Upper lobe of left lung (tissue), 6 donors: ENCODE results near the gene PCDH1. TPM values are rescaled to one million over a fixed set of nuclear protein-coding genes. Genes with fewer than 3 reads are reported as not detected.

Source experiments
- ATAC-seq, 2 donors: fragments of 200-7000 bp; cut with Tn5 transposase; one replicate each; pipeline ENCODE4 v1.9.1; 2022; ENCODE audit warnings: mild to moderate bottlenecking in 2 of 2, moderate library complexity in 2 of 2; ENCODE audit not compliant: low FRiP score in 2 of 2
- DNase-seq, 2 donors: peaks; one replicate each; pipeline ENCODE4 v3.0.0-alpha.2; 2019 to 2020
- H3K27ac ChIP-seq, 4 donors: fragments of 200-600 bp; sonication (generic); one replicate each; pipeline ENCODE4 v1.5.1; 2016 to 2019
- H3K27me3 ChIP-seq, 4 donors: fragments of 200-600 bp; sonication (generic); one replicate each; pipeline ENCODE4 v1.5.1; 2017 to 2019
- H3K36me3 ChIP-seq, 4 donors: fragments of 200-600 bp; sonication (generic); one replicate each; pipeline ENCODE4 v1.5.1; 2016 to 2019
- H3K4me1 ChIP-seq, 4 donors: fragments of 200-600 bp; sonication (generic); one replicate each; pipeline ENCODE4 v1.5.1; 2018 to 2019
- H3K4me3 ChIP-seq, 4 donors: fragments of 200-600 bp; sonication (generic); one replicate each; pipeline ENCODE4 v1.5.1; 2017 to 2019; ENCODE audit warnings: mild to moderate bottlenecking in 2 of 4, moderate library complexity in 1 of 4
- H3K9me3 ChIP-seq, 4 donors: fragments of 200-600 bp; sonication (generic); one replicate each; pipeline ENCODE4 v1.5.1; 2018 to 2019
- EP300 ChIP-seq, 4 donors: sonication (generic); formaldehyde crosslinking; IDR thresholded peaks; one replicate each; pipeline ENCODE4 v1.5.1; 2017; ENCODE audit warnings: antibody characterized with exemption in 4 of 4, control low read depth in 2 of 4
- POLR2A ChIP-seq, 4 donors: fragments of 450-650 bp; IDR thresholded peaks; one replicate each; pipeline ENCODE4 v1.5.1; 2016 to 2017; ENCODE audit warnings: antibody characterized with exemption in 4 of 4, mild to moderate bottlenecking in 2 of 4
- POLR2AphosphoS5 ChIP-seq, 2 donors: sonication (generic); formaldehyde crosslinking; IDR thresholded peaks; one replicate each; pipeline ENCODE4 v1.5.1; 2017; ENCODE audit warnings: antibody characterized with exemption in 2 of 2
- WGBS, 2 donors: methylation state at CpG; one replicate each; pipeline ENCODE4 v1.1.5; 2017 to 2018; 5-methylcytosine and 5-hydroxymethylcytosine counted together
- total RNA-seq, 6 donors: library from RNA; depleted of rRNA in 4 of 6; stranded (reverse); fragments of >200 nt in 4 of 6; gene quantifications; one replicate each; pipeline versions ENCODE4 v1.1.0 to v1.2.1, GENCODE V29; 2016 to 2021
- TF ChIP-seq, protein P1 (sequence below), 6 experiments: fragments of 450-650 bp in 4 of 6; fragments of 200-600 bp in 2 of 6; sonication (generic) in 2 of 6; IDR thresholded peaks; one replicate each; pipeline ENCODE4 v1.5.1; 2016 to 2019; ENCODE audit warnings: antibody characterized with exemption in 6 of 6
- donor health status: DM: no; HTN: no; CAD: no; lungs with moderate emphysema.
- donor health status: DM: no; HTN: yes; CAD: no; lungs with severe emphysema.

The PCDH1 gene
- total RNA-seq, 6 donors from 2014 or later = 41.3 to 133 (median 81.6) TPM

DNA sequence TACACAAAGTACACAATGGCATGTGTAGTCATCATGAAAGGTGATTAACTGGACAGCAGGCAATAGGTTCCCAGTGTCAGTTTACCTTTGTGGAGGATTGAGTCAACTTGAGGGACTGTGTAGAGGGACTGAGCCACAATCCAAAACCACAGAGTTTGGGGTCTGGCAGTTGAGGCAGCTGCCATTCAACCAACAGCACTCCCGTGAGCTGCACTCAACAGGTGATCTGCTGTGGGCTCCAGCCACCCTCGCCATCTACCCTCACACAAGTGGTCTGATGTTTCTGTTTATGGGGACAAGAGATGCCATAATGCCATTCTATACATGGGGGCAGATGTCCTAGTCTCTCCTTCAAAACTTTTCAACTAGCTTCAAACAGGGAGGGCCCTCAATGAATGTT lies 42.6 kb upstream of the PCDH1 start:
- no peaks in the 10 kb centered on the region for H3K27me3 ChIP-seq
- H3K27ac ChIP-seq = no peak overlapping the region
- DNase-seq = no peak
- no peaks in the 10 kb centered on the region for H3K9me3 ChIP-seq
- TF ChIP-seq POLR2AphosphoS5 (IDR thresholded peaks at IDR 0.05) = no peak
- peaks cover 11 to 22% (median 18%) of the 10 kb centered on the region in 4 donors for H3K4me1 ChIP-seq
- H3K36me3 ChIP-seq = peaks cover 0 to 12% (median 9%) of the 10 kb centered on the region in 4 donors
- WGBS, 2 donors = 94 to 95% methylated on average over 2 of the region's 2 CpGs
- no peak overlapping the region for H3K4me3 ChIP-seq
- no peak for ATAC-seq

DNA sequence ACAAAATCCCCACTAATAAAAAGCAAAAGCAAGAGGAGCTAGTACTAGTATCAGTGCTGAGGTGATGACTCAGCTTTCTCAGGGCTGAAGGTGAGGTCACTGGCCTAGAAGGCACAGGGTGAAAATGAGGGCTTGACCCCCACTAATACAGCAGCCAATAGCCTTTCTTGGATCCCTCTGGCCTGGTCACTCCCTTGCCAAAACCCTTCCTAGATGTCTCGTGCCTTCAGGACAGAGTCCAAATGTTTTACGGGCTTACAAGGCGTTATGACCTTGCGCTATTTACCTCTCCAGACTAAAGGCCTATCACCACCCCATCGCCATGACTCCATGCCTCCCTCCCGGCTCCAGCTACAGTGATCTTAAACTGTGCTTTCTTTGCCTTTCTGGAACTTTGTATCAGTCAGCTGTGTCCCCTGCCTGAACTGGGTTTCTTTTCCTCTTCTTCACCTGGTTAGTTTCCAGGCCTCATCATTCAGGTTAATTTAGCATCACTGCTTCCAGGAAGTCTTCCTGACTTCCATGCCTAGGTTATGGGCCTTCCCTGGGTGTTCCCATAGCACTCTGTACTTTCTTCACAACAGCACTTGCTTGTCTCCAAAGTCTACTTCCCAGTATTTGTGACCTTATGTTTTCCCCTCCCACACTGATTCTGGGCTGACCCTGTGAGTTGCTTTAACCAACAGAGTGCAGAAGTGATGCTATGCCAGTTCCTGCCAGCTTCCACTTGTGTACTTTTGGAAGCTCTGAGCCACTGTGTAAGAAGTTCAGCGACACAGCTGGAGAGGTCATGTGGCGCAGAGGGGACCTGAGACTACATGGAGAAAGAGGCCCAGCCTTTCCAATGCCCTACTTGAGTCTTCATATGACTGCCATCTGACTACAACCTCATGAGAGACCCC lies 41.3 kb upstream of the PCDH1 start:
- H3K27ac ChIP-seq = no peak overlapping the region
- whole genome bisulfite sequencing, 2 donors = 93 to 94% methylated on average over 8 of the region's 8 CpGs
- H3K36me3 ChIP-seq = no peaks in the 10 kb centered on the region
- no peak for DNase-seq
- H3K4me1 ChIP-seq = peaks cover 6 to 14% (median 11%) of the 10 kb centered on the region in 4 donors
- TF ChIP-seq POLR2AphosphoS5 (IDR thresholded peaks at IDR 0.05) = no peak
- TF ChIP-seq, protein P1, sequence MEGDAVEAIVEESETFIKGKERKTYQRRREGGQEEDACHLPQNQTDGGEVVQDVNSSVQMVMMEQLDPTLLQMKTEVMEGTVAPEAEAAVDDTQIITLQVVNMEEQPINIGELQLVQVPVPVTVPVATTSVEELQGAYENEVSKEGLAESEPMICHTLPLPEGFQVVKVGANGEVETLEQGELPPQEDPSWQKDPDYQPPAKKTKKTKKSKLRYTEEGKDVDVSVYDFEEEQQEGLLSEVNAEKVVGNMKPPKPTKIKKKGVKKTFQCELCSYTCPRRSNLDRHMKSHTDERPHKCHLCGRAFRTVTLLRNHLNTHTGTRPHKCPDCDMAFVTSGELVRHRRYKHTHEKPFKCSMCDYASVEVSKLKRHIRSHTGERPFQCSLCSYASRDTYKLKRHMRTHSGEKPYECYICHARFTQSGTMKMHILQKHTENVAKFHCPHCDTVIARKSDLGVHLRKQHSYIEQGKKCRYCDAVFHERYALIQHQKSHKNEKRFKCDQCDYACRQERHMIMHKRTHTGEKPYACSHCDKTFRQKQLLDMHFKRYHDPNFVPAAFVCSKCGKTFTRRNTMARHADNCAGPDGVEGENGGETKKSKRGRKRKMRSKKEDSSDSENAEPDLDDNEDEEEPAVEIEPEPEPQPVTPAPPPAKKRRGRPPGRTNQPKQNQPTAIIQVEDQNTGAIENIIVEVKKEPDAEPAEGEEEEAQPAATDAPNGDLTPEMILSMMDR (IDR thresholded peaks at IDR 0.05) = no peak
- no peak for TF ChIP-seq EP300 (IDR thresholded peaks at IDR 0.05)
- TF ChIP-seq POLR2A (IDR thresholded peaks at IDR 0.05) = no peak
- no peak overlapping the region for H3K4me3 ChIP-seq
- no peak for ATAC-seq
- H3K9me3 ChIP-seq = no peaks in the 10 kb centered on the region
- no peaks in the 10 kb centered on the region for H3K27me3 ChIP-seq

DNA sequence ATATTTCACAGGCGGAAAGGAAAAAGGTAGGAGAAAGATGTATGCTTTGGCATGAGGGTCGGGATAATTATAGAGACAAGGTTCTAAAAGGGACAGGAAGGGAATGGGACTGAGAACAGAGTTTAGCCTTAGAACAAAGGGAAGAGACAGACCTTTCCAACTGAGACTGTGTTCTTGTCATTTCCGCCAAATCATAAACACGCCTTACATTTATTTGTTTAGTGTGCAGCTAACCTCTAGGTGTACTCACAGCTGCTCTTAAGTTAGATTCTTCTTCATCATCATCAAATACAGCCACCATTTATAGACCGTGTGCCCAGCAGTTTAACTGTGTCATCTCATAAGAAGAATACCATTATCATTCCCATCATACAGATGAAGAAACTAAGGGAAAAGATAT lies 39.5 kb upstream of the PCDH1 start:
- DNase-seq (no peak), ATAC-seq (no peak)
- no peak overlapping the region for H3K27ac ChIP-seq
- 75% methylated on average over 5 of the region's 5 CpGs for WGBS, 2 donors
- H3K4me1 ChIP-seq = peaks cover 6 to 14% (median 12%) of the 10 kb centered on the region in 4 donors
- H3K27me3 ChIP-seq = no peaks in the 10 kb centered on the region
- no peak overlapping the region for H3K4me3 ChIP-seq
- H3K36me3 ChIP-seq = no peaks in the 10 kb centered on the region
- no peaks in the 10 kb centered on the region for H3K9me3 ChIP-seq
- TF ChIP-seq EP300 (IDR thresholded peaks at IDR 0.05) (no peak), POLR2A (IDR thresholded peaks at IDR 0.05) (no peak)

DNA sequence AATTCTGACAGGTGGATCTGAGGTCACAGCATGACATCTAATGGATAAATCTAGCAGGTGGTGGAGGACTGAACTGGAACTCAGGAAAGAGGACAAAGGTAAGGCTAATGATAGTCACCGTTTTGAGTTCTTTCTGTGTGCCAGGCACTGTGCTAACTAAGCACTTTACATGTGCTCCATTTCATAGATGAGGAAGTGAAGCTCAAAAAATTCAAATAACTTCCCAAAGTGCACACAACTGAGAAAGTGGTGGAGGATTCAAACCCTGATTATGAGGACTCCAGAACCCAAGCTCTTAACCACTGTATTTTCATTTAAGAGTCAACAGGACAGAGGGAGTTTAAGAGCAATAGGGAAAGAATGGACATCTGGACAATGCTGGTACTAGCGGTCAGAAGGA lies 38.3 kb upstream of the PCDH1 start:
- WGBS, 2 donors = 60 to 68% methylated on average over 2 of the region's 2 CpGs
- H3K9me3 ChIP-seq = no peaks in the 10 kb centered on the region
- no peak overlapping the region for H3K4me3 ChIP-seq
- no peaks in the 10 kb centered on the region for H3K27me3 ChIP-seq
- DNase-seq (no peak), ATAC-seq (no peak)
- H3K4me1 ChIP-seq = peaks cover 6 to 12% (median 11%) of the 10 kb centered on the region in 4 donors
- TF ChIP-seq POLR2AphosphoS5 (IDR thresholded peaks at IDR 0.05) (no peak), POLR2A (IDR thresholded peaks at IDR 0.05) (no peak), EP300 (IDR thresholded peaks at IDR 0.05) (no peak)
- TF ChIP-seq, protein P1 (IDR thresholded peaks at IDR 0.05) = no peak
- H3K27ac ChIP-seq = no peak overlapping the region
- H3K36me3 ChIP-seq = no peaks in the 10 kb centered on the region

DNA sequence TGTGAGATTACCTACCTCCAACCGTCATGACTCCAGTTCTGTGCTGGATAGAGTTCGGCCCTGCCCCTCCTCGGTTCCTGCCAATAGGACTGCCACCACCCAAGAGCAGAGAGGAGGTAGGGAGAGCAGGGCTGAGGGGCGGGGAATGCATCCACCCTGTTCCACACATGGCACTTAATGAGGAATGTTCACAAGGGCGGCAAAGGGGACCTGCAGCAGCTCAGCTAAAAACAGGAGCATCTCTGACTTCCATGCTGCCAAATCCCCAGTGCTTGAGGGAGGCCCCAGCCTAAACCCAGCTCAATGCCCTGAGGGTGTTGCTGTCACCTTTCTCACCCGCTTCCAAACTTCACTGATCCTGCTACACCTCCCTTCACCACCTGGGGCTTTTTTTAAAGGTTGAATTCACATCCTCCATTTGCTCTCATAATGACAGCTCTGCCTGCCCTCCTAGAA lies 37.7 kb upstream of the PCDH1 start:
- Histone ChIP-seq H3K27me3 (no peaks in the 10 kb centered on the region), H3K9me3 (no peaks in the 10 kb centered on the region), H3K4me3 (no peak overlapping the region), H3K27ac (no peak overlapping the region), H3K36me3 (no peaks in the 10 kb centered on the region), H3K4me1 (peaks cover 6 to 12% (median 11%) of the 10 kb centered on the region in 4 donors)
- ATAC-seq = no peak
- no peak for DNase-seq
- TF ChIP-seq POLR2A (IDR thresholded peaks at IDR 0.05) (no peak), POLR2AphosphoS5 (IDR thresholded peaks at IDR 0.05) (no peak), EP300 (IDR thresholded peaks at IDR 0.05) (no peak)
- TF ChIP-seq, protein P1 (IDR thresholded peaks at IDR 0.05) = no peak
- 74 to 82% methylated on average over 6 of the region's 6 CpGs for WGBS, 2 donors
